K562 (cell line): Measurements from ENCODE around the gene GRPEL2. TPM values are rescaled to one million over a fixed set of nuclear protein-coding genes. Genes with fewer than 3 reads are reported as not detected.

Source experiments
- HDAC8 ChIP-seq: fragments of 450-650 bp; IDR thresholded peaks from 2 replicates; pipeline ENCODE4 v1.6.1; 2016; ENCODE audit warnings: mild to moderate bottlenecking, missing genetic modification characterization, moderate library complexity, missing compliant biosample characterization
- ILF3 ChIP-seq: fragments of 450-650 bp; IDR thresholded peaks from 2 replicates; pipeline ENCODE4 v1.6.1; 2018; ENCODE audit warnings: antibody characterized with exemption, mild to moderate bottlenecking, moderate library complexity, borderline replicate concordance
- PRDM10 ChIP-seq: fragments of 450-650 bp; IDR thresholded peaks from 2 replicates; pipeline ENCODE4 v1.6.1; 2018; ENCODE audit not compliant: partially characterized antibody
- PTRF ChIP-seq: fragments of 450-650 bp; IDR thresholded peaks from 2 replicates; pipeline ENCODE4 v1.6.1; 2016; ENCODE audit warnings: mild to moderate bottlenecking, missing genetic modification characterization, missing compliant biosample characterization
- SMARCC2 ChIP-seq: fragments of 450-650 bp; IDR thresholded peaks from 2 replicates; pipeline ENCODE4 v1.6.1; 2017; ENCODE audit warnings: antibody characterized with exemption, moderate library complexity, mild to moderate bottlenecking, low read depth
- polyA plus RNA-seq, 8 experiments: library from polyadenylated mRNA; depleted of rRNA in 4 of 8; stranded (reverse) in 5 of 8; unstranded in 3 of 8; fragments of >200 nt; fragmentation: Nextera tagmentation in 2 of 8; fragmentation: Illumina TruSeq in 1 of 8; extraction: Ambion mirVana in 2 of 8; extraction: Trizol in 1 of 8; gene quantifications; 2 replicates each; pipeline versions ENCODE4 v1.2.1 to v1.2.3, GENCODE V29; 2011 to 2014; ENCODE audit warnings: inconsistent platforms in 1 of 8, missing spikeins in 1 of 8
- total RNA-seq, 7 experiments: library from RNA; depleted of rRNA in 6 of 7; stranded (reverse); fragments of >200 nt in 6 of 7; fragmentation: Illumina TruSeq in 2 of 7; extraction: Trizol in 2 of 7; gene quantifications; 2 replicates each; pipeline versions ENCODE4 v1.2.1 to v1.2.3, GENCODE V29; 2011 to 2021; ENCODE audit warnings: low replicate concordance in 1 of 7
- TF ChIP-seq, protein P1 (sequence below), 2 experiments: fragments of 250-450 bp in 1 of 2; fragments of 450-650 bp in 1 of 2; sonication (Bioruptor Pico) in 1 of 2; IDR thresholded peaks; 2 replicates each; pipeline versions ENCODE4 v1.6.1 to v1.8.0; 2016 to 2021; ENCODE audit warnings: mild to moderate bottlenecking in 2 of 2, moderate library complexity in 2 of 2, missing compliant biosample characterization in 1 of 2, missing genetic modification characterization in 1 of 2

The GRPEL2 gene
- total and polyA plus RNA-seq, 9 of the 15 experiments (the other 6 are each of a cell fraction or from before 2014, with no cell fraction given) = 11.2 to 40.5 (median 25.8) TPM

- TF ChIP-seq, protein P1, sequence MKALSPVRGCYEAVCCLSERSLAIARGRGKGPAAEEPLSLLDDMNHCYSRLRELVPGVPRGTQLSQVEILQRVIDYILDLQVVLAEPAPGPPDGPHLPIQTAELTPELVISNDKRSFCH (CRISPR knock-in tag; IDR thresholded peaks at IDR 0.05) = no peak
- TF ChIP-seq, protein P1 (tag; IDR thresholded peaks at IDR 0.05) = no peak
- TF ChIP-seq ILF3 (no peak), PRDM10 (no peak), SMARCC2 (no peak), PTRF (tag) (no peak), HDAC8 (tag) (no peak)
Measured at GRCh38 chr5:149333711-149334443, 11.4 kb upstream of the GRPEL2 start (continued).
